ENCODE data around the gene CDH6.
"Not testable (repeated sequence)": the region's sequence is repeated elsewhere in the genome, so short reads cannot be mapped to it uniquely, and the experiment has no call there.

CDH6 gene

DNA sequence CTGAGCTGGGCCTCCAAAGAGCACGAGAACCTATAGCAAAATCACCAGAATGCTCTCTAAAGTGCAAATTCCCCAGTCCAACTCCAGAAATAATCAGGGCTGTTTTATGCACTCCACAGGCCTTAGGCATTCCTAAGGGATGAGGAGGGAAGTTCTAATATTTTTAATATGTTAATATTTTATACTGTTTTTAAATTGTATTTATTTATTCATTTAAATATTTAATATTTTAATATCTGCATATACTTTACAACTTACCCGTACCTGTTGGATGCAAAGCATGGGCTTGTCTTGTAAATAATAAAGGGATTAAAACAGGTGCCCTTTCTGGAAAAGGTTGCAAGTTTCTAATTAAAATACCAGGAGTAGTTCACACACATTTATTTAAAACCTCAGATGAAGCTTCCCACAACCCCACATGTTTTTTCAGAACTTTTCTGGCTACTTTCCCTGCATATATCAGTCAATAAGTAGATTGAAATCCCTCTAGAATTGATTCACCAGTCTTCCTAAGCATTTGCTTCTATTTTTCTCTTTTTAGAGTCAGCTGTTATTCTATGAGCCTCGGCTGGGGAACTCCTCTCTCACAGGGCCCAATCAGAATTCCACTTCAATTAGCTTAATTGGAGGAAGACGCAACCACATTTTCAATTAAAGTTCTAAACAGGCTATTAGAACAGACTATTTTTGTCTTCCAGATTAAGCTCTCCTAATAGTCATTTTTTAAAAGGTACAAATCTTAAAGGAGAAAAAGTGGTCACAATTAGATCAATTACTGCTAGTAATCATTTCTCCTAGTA lies 140.8 kb downstream of the CDH6 start:
- DNase-seq = no peak

DNA sequence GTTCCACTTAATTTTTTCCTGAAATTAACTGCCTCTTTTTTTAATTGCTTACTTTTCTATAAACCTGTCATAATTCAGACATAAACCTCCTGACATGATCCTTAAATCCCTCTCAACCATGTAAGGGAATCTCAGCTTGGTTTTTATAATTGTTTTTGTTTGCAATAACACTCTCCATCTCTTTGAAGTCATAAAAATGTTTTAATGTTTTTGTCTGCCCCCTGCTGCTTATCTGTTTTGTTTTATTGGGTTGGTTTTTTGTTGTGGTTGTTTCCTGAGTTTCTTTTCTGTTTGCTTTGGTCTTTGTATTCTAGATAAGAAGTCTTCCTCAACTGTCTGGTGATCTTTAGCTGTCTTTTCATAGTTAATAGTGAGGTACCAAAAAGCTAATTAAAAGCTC lies 142.0 kb downstream of the CDH6 start:
- no peak for DNase-seq

DNA sequence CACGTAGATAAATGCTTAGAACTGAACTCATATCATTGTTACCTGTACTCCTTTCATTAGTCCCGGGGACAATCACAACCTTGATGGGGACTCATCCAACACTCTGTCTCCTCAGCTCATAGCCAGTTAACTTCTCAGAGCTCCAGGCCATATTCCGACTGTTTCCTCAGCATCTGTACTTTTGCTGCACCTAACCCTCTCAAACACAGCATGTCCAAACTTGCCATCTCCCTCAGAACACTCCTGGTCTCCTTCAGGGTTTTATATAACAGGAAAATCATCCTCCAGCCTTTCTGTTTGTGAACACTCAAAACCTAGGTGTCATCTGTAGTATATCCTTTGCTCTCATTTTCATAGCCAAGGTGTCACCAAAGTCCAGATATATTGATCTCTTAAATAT lies 150.5 kb downstream of the CDH6 start:
- DNase-seq = no peak

DNA sequence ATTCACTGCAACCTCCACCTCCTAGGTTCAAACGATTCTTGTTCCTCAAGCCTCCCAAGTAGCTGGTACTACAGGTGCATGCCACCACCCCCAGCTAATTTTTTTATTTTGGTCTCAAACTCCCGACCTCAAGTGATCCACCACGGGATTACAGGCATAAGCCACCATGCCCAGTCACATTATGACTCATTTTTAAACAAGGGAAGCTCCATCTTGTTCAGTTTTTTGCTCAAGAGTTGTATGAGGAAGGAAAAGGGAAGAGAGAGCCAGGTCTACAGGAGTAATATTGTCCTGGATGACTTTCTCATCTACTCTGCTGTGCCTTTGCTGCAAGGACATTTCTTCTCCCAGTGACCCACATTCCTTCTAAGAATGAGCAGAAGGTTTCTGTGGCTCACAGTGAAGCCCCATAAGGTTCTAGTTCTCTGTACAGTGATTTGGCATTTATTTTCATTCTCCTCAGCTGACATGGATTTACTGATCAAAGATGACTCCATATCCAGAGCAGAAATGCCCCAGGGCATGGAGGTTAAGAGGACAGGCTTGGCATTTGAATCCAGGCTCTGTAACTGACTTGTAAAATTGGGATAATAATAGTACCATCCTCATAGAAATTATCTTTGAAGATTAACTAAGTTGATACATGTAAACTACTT lies 153.5 kb downstream of the CDH6 start:
- DNase-seq = no peak

DNA sequence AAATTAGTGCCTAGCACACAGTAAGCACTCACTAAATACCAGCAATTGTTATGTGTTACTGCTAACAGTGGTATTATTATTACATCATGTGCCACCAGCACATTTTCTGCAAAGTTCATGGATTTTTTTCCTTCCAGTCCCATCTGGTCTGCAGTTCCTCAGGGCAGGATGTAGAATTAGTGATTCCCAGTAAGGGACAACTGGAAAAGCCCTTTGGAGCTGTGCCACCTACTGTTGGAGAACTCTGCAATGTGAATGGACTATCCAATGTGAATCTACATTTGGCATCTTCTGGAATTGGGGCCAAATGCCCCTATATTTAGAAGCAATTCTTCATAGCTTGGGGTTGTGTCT lies 154.0 kb downstream of the CDH6 start:
- DNase-seq = no peak

DNA sequence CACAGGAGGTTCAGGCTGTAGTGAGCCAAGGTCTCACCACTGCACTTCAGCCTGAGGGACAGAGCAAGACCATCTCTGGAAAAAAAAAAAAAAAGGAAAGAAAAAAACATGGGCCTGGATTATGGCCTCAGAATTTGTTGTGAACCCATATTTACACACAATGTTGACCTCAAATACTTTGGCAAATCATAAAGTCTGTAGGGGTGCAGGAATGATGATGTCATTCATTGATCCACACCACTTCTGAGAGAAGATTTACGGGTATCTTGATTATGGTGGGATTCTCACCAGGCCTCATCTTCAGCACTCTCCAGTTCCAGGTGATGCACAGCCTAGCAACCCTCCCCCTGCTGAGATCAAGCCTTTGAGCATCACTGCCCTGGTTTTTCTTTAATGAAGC lies 156.9 kb downstream of the CDH6 start:
- DNase-seq = no peak

DNA sequence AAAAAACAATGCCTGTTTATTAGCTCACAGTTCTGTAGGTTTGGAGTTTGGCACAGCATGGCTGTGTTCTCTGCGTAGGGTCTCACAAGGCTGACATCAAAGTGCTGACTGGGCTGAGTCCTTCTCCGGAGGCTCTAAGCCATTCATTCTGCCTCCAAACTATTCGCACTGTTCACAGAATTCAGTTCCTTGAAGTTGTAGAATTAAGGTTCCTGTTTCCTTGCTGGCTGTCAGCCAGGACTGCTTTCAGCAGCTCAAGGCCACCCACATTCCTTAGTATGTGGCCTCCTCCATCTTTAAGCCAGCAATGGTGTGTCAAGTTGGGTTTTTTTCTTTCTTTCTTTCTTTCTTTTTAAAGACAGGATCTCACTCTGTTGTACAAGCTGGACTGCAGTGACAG lies 161.9 kb downstream of the CDH6 start:
- no peak for DNase-seq

DNA sequence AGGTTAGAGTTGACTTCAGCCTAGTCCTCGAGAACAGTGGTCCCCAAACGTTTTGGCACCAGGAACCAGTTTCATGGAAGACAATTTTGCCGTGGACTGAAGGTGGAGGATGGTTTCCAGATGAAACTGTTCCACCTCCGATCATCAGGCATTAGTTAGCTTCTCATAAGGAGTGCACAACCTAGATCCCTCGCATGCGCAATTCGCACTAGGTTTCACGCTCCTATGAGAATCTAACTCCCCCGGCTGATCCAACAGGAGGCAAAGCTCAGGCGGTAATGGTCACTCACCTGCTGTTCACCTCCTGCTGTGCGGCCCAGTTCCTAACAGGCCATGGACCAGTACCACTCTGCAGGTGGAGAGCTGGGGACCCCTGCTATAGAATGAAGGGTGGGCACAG lies 163.6 kb downstream of the CDH6 start:
- no peak for DNase-seq

DNA sequence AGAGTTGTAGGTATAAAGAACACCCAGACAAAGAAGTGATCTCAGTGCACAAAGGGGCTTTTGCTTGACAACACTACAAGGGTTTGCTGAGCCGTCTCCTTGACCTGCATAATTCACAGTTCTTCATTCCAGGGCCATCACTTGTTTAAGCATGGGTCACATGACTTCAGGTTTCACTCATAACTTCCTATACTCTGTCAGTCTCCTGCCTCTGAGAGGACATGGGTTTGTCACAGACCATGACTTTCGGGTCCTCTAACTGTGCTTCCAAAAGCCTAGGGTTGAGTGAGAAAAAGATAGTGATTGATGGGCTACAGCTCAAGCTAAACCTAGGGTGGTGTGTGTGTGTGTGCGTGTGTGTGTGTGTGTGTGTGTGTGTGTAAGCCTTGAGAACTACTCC lies 166.4 kb downstream of the CDH6 start:
- DNase-seq = no peak

DNA sequence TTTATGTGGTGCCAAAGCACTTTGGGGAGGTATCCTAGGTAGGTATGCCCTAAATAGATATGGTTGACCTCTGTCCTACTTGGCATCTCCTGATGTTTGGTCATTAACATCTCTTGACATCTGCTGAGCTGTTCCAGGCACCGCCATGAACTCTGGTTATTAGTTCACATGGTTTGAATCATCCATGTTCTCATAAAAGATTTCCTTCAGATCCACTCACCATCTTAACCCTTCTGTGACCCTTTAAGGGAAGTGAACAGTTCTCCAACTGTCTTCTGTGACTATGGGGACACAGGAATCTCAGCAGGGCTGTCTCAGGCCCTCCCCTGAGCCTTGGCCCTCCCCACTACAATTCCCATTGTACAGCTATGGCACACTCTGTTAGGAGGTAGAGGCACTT lies 167.7 kb downstream of the CDH6 start:
- no peak for DNase-seq

DNA sequence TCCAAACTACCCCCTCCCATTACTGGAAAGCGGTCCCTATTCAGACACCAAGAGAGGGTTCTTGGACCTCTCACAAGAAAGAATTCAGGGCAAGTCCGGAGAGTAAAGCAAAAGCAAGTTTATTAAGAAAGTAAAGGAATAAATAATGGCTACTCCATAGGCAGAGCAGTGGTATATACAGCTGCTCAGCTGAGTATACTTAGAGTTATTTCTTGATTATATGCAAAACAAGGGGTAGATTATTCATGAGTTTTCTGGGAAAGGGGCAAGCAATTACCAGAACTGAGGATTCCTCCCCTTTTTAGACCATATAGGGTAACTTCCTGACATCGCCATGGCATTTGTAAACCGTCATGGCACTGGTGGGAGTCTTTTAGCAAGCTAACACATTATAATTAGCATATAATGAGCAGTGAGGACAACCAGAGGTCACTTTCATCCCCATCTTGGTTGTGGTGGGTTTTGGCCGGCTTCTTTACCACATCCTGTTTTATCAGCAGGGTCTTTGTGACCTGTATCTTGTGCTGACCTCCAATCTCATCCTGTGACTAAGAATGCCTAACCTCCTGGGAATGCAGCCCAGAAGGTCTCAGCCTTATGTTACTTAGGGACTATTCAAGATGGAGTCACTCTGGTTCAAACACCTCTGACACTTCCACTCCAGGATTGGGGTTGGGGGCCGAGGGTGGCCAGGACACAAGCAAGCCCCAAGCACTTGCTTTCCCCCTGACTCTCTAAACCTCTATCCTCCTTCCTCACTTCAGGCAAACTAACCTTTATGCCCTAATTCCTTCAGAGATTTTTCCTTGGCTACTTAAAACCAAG lies 168.4 kb downstream of the CDH6 start:
- DNase-seq = not testable (repeated sequence)

DNA sequence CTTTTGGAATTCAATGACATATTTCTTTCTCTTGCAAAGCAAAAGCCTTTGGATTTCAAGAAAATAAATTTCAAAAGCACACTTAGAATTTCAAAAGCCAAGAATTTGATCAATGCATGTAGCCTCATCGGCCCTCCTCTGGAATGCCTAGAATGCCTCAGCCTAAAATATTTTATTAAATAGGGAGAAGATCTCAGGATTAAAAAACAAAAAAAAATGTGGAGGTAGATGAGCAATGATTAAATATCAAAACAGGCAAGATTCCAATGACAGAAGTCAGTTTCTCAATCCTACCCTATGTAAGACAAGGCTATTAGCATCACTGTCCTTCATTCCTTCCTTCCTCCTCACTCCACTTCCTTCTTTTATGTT lies 169.0 kb downstream of the CDH6 start:
- DNase-seq = no peak

DNA sequence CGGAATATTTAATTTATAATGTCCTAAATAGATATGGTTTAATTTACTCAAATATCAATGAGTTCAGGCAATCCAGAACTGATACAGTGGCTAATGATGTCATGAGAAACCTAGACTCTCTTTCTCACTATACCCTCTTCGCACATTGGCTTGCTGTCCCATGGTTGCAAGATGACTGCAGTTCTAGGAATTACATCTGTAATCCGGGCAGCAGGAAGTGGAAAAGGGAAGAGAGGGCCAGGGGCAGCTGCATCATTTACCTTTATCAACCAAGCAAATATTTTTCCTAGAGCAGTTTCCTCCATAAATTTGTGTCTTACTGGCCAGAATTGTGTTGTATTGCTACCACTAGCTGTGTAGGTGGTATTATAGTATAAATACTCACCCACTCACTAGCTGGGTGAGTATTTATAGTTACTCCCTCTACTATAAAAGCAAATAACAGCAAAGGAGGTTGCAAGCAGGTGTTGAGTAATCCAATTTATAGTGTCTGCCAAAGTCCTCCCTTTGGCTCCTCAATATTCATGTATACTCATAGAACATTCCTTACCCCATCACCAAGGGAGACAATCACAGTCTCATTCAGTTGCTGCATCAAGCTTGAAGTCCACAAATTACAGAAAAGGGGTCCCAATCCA lies 169.6 kb downstream of the CDH6 start:
- no peak for DNase-seq

DNA sequence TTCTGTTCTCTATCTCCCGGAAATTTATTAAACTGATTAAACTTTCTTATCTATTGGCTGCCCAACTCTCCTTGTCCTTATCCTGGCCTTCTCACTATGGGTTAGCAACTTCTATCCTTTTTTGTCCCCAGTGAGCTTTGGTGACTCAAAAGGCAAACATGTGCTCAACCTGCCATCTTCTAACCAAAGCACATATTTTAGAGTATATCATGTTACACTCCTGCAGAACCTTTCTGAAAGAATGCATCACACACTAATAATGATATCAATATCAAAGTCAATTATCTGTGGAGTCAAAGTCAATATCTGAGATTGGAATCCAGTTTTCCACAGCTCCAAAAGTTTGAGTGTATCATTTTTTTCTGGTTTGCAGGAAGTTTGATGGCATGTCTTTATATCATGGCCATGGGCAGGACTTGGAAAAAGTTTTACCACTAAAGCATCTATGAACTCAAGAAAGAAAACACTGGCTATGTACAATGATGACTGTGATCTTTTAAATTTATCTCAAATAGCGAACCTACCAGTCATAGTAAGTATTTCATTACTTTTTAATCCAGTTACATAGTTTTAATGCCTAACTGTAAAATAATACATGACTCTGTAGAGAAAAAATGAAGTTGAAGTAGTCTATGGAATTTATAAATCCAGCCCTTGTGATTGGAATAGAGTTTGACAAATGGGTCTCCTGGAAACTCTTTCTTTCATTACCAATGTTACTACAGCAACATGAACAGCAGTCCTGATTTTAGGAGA lies 171.6 kb downstream of the CDH6 start:
- DNase-seq = no peak

DNA sequence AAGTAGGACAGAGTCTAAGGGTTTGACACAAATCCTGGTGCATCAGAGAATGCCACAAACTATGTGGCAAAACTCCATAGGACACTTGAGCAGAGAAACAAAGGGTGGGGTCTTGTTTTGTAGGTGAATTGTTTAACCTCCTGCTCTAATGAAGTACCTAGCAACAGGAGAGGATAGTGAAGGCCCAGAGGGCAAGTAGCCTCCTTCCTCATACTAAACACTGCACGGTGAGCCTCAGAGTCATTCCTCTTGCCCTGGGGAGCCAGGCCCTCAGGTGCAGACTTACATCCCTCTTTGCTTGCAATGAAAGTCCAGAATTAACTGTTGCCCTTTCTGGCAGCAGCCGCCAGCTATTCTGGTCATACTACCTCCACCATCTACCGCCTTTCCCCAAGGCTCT lies 172.3 kb downstream of the CDH6 start:
- no peak for DNase-seq

DNA sequence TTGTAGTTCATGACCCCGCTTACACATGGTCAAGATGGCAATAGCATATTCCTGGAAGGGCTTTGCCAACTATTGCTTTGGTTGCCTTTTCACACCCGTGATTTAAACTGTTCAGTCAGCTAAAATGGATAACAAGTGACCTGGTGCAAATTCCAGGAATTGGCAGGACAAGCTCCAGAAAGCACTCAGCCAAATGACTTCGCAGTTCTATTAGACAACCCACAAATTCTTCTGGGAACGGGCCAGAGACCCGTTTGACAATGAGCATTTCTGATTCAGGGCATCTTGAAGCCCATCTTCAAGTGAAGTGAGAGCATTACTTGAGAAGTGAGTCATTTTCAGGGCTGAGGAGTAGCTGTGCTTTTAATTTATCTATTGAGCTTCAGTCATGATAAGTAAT lies 173.5 kb downstream of the CDH6 start:
- no peak for DNase-seq

DNA sequence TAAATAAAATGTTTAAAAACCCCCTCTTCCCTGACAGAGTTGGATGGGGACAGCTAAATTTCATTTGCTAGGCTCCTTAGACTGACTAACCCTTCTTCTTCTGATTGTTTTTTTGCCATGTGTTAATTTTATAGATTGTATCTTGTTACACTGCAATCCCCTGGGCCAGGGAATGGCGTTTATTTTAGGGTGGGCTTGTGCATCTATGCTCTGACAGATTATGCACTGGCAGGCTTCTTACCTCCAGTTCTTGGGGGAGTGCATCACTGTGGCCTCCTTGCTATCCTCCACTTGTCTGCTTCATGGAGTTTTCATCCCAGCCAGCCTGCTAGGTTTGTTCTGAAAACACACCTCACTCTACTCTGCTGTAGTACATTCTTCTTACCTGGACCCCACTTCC lies 178.6 kb downstream of the CDH6 start:
- no peak for DNase-seq

DNA sequence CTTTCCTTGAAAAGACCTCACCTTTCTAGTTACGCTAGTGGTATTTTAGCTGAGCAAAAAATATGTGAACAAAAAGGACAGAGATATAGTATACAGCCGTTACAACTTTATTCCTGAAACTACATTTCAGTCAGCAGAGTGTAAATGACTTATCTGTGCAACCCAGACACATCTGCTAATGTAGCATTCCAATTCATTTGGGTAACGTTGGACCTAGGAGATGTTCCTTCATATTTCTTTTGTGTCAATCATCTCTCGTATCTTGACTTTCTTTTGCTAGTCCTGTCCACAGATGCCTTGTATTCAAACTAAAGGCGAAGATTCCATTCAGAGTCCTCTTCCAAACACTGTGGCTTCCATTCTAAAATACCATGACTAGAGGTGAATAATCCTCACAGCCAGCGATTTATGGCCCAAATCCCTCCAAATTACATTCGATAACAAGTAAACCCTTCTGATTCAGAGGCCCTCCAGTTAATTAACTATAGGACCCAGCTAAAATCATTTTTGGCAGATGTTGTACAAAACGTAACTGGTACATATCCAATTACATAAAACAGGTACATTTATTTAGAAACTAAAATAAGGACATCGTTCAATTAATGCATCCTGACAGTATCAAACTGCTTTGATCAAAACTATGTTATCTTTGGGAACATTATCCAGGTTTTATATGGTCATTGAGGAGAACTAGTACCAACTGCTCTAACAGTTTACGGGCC lies 182.7 kb downstream of the CDH6 start:
- DNase-seq = no peak

DNA sequence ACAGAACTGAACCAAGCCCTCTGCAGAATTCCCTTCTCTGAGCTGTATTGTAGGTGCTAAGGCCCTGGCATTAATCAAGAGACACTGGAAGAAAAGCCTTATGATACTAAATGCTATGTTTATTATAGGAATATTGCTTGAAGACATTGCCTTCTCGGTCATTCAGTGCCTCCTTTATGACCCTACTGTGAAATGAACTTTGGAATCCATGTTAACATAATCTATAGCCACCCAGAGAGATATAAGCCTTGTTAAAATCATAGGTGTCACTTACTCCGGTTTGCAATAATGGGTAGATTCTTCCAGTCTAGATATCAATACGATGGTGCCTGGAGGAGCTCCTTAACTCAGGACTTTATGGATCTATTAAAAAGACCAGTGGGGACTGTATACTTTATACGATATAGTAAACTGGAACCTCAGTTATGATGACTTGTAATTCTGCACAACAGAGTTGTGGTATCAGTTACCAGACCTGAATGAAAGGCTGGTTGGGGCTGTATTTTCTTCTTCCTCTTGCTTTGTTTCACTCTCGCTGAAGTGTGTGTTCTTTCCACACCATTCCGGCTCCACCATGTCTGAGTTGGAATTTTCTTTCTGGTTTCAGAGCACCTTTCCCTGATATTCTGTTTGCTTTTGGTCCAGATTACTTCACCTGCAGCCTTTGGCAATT lies 183.9 kb downstream of the CDH6 start:
- no peak for DNase-seq

DNA sequence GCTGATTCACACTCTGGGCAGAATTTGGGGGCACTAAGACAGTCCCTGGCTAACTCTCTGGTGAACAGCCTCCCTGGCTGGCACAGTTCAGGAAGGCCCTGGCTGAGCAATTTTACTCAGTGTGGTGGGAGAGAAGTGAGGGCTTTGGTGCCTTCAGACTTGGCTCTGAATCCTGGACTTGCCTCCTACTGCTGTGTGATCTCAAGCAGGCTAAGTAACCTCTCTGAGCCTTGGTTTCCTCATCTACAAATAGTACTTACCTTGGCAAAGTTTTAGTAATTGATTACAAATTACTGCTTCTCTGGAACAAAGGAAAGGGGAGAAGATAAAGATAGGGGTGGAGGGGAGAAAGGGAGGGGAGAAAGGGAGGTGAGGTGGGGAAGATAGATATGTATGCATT lies 184.7 kb downstream of the CDH6 start:
- no peak for DNase-seq
